C4-2B (cell line): ENCODE measurements around the gene PAH.

ENCODE experiments used
- H3K27ac ChIP-seq: fragments of 450-650 bp; 2 replicates; pipeline ENCODE4 v1.5.1; 2017
- CTCF ChIP-seq: fragments of 450-650 bp; conservative IDR thresholded peaks from 2 replicates; pipeline ENCODE4 v1.5.1; 2017; ENCODE audit warnings: mild to moderate bottlenecking
- ZFX ChIP-seq: fragments of 450-650 bp; IDR thresholded peaks from 2 replicates; pipeline ENCODE4 v1.6.1; 2017

PAH gene

GRCh38 chr12:102917026-102917787 lies at the start of gene PAH:
Gene PAH (minus strand): TSS chr12:102917244. CDS start chr12:102917130, 114 bp downstream.
- no peak for TF ChIP-seq CTCF
- no peak for TF ChIP-seq ZFX
- no peak within 1 kb of the TSS for H3K27ac ChIP-seq

DNA sequence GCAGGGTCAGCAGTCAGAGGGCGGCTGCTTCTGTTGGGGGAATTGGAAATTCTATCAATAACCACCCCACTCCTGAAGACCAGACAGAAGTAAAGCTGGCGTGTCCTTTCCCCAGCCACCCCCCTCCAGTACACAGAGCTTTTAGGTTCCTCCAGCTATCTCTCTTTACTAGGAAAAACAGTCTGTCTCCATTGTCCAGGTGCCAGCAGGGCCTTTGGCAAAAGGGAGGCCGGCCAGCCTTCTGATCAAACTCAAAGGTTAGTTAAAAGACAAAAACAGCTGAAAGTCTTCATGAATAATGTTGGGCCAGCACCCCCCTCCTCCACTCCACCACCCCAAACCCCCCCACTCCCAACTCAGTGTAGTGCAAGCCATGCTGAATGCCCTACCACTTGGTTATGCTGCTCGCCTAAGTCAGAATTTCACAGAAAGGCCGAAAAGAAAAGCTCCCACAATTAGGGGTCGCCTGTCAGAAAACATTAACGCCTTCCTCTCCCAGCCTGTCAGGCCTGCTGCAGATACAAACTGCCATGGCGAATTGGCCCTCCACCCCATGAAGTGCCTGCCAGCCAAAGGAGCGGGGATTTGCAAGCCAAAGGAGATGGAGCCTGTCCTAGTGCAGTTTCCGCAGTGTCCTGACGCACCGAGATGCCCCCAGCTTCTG lies 49.3 kb upstream of the PAH start:
- TF ChIP-seq ZFX (no peak), CTCF (no peak)
- no peak overlapping the region for H3K27ac ChIP-seq

GRCh38 chr12:102965281-102966155 lies 48.5 kb upstream of the PAH start:
- H3K27ac ChIP-seq = no peak overlapping the region
- no peak for TF ChIP-seq CTCF
- TF ChIP-seq ZFX = no peak

GRCh38 chr12:102964872-102965271 lies 47.8 kb upstream of the PAH start:
- TF ChIP-seq CTCF = no peak
- TF ChIP-seq ZFX = no peak
- no peak overlapping the region for H3K27ac ChIP-seq

DNA sequence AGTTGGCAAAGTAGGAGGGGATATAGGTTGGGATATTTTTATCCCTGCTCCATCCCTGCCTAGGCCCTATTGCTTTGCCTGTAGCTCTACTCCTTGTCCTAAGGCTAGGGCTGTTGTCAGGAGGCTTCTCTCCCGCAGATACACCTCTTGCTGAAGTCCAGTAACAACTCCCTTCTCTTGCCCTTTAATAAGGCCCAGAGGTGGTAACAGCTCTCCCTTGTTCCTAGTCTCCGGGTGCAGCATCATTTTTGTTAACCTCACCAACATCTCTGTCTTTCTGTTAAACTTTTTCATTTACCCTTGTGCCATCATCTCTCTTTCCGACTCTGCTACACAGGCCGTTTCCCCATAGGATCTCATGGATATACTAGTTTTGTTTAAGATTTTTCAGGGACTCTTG lies 46.8 kb upstream of the PAH start:
- H3K27ac ChIP-seq = no peak overlapping the region

DNA sequence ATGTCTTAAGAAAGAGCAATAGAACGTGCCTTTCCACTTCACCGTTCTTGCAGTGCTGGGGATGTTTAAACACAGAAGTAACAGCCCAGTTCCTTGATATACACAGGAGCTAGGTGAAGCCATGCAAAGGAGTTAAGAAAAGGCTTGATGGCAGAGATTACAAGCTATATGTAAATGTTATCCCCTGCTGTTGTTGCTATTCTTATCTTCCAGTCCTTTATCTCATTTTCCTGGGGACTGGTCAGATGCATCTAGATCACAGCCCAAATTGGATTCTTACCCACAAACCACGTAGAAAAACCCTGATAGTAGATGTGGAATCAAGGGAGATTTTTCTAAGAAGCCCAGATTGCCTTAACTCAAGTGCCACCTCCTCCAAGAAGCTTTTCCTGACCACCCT lies 45.9 kb upstream of the PAH start:
- no peak overlapping the region for H3K27ac ChIP-seq
- no peak for TF ChIP-seq CTCF
- no peak for TF ChIP-seq ZFX

More for the DNA sequence above, 46.8 kb upstream of the PAH start:
- no peak for TF ChIP-seq CTCF
